DOHH2 (cell line): ENCODE results near the gene TMEM154.

ENCODE experiments used
- CTCF ChIP-seq: fragments of 200-600 bp; sonication (generic); IDR thresholded peaks from one replicate; pipeline ENCODE4 v1.5.1; 2014; ENCODE audit warnings: antibody characterized with exemption, mild to moderate bottlenecking, low read depth, low read length; ENCODE audit not compliant: poor library complexity, severe bottlenecking
- EZH2phosphoT487 ChIP-seq: fragments of 200-600 bp; sonication (generic); IDR thresholded peaks from 2 replicates; pipeline ENCODE4 v1.6.1; 2017; ENCODE audit warnings: borderline replicate concordance, mild to moderate bottlenecking, antibody characterized with exemption, low read length, moderate library complexity, mixed read lengths

- no peak for TF ChIP-seq CTCF
- no peak for TF ChIP-seq EZH2phosphoT487
Measured at GRCh38 chr4:152628128-152628527, 51.7 kb downstream of the TMEM154 start.
